SU-DHL-6 (cell line): Measurements from ENCODE around the gene KCNC4.
A peak's percentile ranks its signal among the peaks of the same experiment; 100 is the strongest.

Experiments used
- H2AFZ ChIP-seq: fragments of 200-600 bp; sonication (generic); 2 replicates; pipeline ENCODE4 v1.6.1; 2014; ENCODE audit warnings: low read depth, mild to moderate bottlenecking, moderate library complexity, mixed read lengths, antibody characterized with exemption, low read length; ENCODE audit not compliant: severe bottlenecking
- H3F3A ChIP-seq: fragments of 200-600 bp; shearing (Covaris generic); 2 replicates; pipeline ENCODE4 v1.6.0; 2016; ENCODE audit warnings: antibody characterized with exemption, mild to moderate bottlenecking; ENCODE audit not compliant: insufficient read depth
- H3K27ac ChIP-seq: fragments of 200-600 bp; sonication (generic); 2 replicates; pipeline ENCODE4 v1.5.1; 2016; ENCODE audit warnings: low read depth, mild to moderate bottlenecking, low read length, moderate library complexity, mixed read lengths
- H3K27me3 ChIP-seq: fragments of 200-600 bp; sonication (generic), shearing (Covaris generic); 2 replicates; pipeline ENCODE4 v1.6.0; 2014; ENCODE audit warnings: mild to moderate bottlenecking, low read length
- H3K36me3 ChIP-seq: fragments of 200-600 bp; sonication (generic); 2 replicates; pipeline ENCODE4 v1.6.1; 2014; ENCODE audit warnings: mild to moderate bottlenecking, low read length, mixed read lengths
- H3K4me2 ChIP-seq: fragments of 300-600, 200-600 bp; shearing (Covaris generic), sonication (generic); 2 replicates; pipeline ENCODE4 v1.6.0; 2014; ENCODE audit warnings: low read length, low read depth, mild to moderate bottlenecking; ENCODE audit not compliant: poor library complexity, severe bottlenecking
- H3K4me3 ChIP-seq: fragments of 200-600 bp; sonication (generic); 2 replicates; pipeline ENCODE4 v1.5.1; 2014; ENCODE audit warnings: antibody characterized with exemption, low read length, mild to moderate bottlenecking, mixed read lengths; ENCODE audit not compliant: insufficient read depth, poor library complexity, severe bottlenecking
- H3K79me2 ChIP-seq: fragments of 200-600 bp; sonication (generic); 2 replicates; pipeline ENCODE4 v1.6.1; 2014; ENCODE audit warnings: mild to moderate bottlenecking, low read length, moderate library complexity; ENCODE audit not compliant: insufficient read depth
- H3K9ac ChIP-seq: fragments of 200-600 bp; sonication (generic); 2 replicates; pipeline ENCODE4 v1.7.0; 2014; ENCODE audit warnings: mild to moderate bottlenecking, low read length
- H3K9me2 ChIP-seq: fragments of 200-600 bp; sonication (generic); replicated peaks from 2 replicates; pipeline ENCODE4 v1.6.1; 2014; ENCODE audit warnings: low read length; ENCODE audit not compliant: insufficient read depth
- H3K9me3 ChIP-seq: fragments of 200-600 bp; sonication (generic); 2 replicates; pipeline ENCODE4 v1.6.1; 2014; ENCODE audit warnings: low read length, mixed read lengths; ENCODE audit not compliant: insufficient read depth
- H4K20me1 ChIP-seq: fragments of 200-600 bp; sonication (generic); 2 replicates; pipeline ENCODE4 v1.6.1; 2014; ENCODE audit warnings: low read depth, mild to moderate bottlenecking, antibody characterized with exemption, low read length, moderate library complexity, mixed read lengths
- EZH2phosphoT487 ChIP-seq: fragments of 200-600 bp; sonication (generic), shearing (Covaris generic); conservative IDR thresholded peaks from 2 replicates; pipeline ENCODE4 v1.6.1; 2018; ENCODE audit warnings: mild to moderate bottlenecking, antibody characterized with exemption, low read length, moderate library complexity, mixed read lengths
- TF ChIP-seq, protein P1 (sequence below): fragments of 200-600 bp; sonication (generic); IDR thresholded peaks from one replicate; pipeline ENCODE4 v1.5.1; 2017; ENCODE audit warnings: antibody characterized with exemption, mild to moderate bottlenecking, low read length, moderate library complexity; ENCODE audit not compliant: insufficient read depth, poor library complexity, severe bottlenecking

Gene KCNC4

DNA sequence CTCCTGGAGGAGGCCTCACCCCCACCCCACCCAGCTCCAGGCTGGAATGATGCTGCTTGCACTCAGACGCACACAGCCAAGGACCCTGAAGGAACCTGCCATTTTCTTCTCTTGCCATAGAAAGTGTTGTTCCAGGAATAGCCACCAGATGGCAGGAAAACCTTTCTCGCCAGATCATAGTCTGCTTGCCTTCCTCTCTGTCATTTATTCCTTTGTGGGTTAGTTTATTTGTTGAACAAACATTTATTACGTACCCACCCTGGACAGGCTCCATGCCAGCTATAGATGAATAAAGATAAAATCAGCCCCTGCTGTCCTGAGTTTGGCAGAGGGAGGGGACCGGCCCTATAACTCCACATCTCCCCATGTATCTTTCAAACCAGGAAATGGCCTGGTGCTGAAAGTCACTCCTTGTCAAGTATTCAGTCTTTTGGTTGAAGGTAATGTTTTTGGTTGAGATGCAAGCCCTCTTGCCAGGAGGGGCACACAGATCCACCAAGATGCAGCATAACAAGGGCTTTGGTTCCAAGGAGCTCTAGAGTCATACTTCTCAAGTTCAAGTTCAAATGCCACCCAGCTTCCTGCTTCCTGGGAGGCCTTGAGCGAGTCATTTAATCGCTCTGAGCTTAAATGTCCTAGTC lies 7.0 kb upstream of the KCNC4 start:
- H3K27me3 ChIP-seq: no peaks in the 10 kb centered on the region
- TF ChIP-seq, protein P1, sequence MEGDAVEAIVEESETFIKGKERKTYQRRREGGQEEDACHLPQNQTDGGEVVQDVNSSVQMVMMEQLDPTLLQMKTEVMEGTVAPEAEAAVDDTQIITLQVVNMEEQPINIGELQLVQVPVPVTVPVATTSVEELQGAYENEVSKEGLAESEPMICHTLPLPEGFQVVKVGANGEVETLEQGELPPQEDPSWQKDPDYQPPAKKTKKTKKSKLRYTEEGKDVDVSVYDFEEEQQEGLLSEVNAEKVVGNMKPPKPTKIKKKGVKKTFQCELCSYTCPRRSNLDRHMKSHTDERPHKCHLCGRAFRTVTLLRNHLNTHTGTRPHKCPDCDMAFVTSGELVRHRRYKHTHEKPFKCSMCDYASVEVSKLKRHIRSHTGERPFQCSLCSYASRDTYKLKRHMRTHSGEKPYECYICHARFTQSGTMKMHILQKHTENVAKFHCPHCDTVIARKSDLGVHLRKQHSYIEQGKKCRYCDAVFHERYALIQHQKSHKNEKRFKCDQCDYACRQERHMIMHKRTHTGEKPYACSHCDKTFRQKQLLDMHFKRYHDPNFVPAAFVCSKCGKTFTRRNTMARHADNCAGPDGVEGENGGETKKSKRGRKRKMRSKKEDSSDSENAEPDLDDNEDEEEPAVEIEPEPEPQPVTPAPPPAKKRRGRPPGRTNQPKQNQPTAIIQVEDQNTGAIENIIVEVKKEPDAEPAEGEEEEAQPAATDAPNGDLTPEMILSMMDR: peak; percentile 61
- TF ChIP-seq EZH2phosphoT487: no peak
- H4K20me1 ChIP-seq: no peaks in the 10 kb centered on the region
- no peak overlapping the region for H3K27ac ChIP-seq
- H3F3A ChIP-seq: no peaks in the 10 kb centered on the region
- H3K4me2 ChIP-seq: no peak overlapping the region
- no peak overlapping the region for H3K4me3 ChIP-seq
- no peaks in the 10 kb centered on the region for H3K36me3 ChIP-seq
- H3K9ac ChIP-seq: 0 out of 2 replicates have a peak overlapping the region, but pooled peaks have one; percentile 1
- H3K9me2 ChIP-seq: no peaks in the 10 kb centered on the region
- peak overlapping the region; percentile 79 for H2AFZ ChIP-seq
- no peaks in the 10 kb centered on the region for H3K79me2 ChIP-seq
- no peaks in the 10 kb centered on the region for H3K9me3 ChIP-seq

DNA sequence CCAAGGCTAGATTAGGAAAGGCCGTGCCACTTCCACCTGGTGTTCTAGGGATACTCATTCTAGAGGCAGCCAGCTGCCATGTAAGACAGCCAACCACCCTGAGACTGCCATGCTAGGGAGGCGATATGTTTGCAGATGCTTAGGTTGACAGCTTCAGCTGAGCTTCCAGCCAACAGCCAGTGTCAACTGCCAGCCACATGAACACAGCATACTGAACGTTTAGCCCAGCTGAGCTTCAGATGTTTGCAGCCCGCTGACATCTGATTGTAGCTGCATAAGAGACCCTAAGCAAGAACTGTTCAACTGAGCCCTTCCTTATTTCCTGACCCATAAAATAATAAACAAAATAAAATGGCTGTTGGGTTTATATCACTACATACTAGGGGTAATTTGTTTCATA lies 5.0 kb upstream of the KCNC4 start:
- Histone ChIP-seq H4K20me1 (no peaks in the 10 kb centered on the region), H3K36me3 (no peaks in the 10 kb centered on the region), H3F3A (peaks cover 10% of the 10 kb centered on the region), H3K27me3 (no peaks in the 10 kb centered on the region), H3K79me2 (no peaks in the 10 kb centered on the region), H3K9me2 (no peaks in the 10 kb centered on the region), H3K27ac (no peak overlapping the region), H3K4me3 (no peak overlapping the region), H3K9ac (no peak overlapping the region), H2AFZ (no peak overlapping the region), H3K9me3 (no peaks in the 10 kb centered on the region), H3K4me2 (no peak overlapping the region)
- TF ChIP-seq, protein P1: no peak
- TF ChIP-seq EZH2phosphoT487: no peak

DNA sequence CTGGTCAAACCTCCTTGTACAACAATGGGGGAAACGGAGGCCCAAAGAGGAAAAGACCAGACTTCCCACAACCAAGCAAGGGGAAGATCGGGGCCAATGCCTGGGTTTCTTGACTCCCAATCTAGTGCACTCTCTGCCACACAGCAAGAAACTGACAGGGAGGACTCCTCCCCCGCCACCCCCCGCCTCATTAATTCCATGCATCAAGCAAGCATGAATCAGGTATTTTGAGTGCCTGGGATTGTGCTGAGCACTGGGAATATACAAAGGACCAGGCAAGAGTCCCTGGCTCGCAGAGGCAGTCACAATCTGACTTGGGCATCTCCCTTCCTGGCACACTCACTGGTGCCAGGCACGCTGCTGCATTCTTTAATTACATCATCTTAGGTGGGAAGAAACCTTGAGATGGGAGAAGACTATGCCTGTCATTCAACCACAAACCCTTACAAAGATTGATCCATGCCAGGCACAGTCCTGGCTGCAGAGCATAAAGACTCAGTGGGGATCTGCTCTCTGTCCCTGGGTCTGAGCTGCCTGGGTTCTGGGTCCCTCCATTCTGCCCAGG lies 4.4 kb upstream of the KCNC4 start:
- Histone ChIP-seq H3K27me3 (no peaks in the 10 kb centered on the region), H3K9me2 (no peaks in the 10 kb centered on the region), H3K9me3 (no peaks in the 10 kb centered on the region), H3K27ac (no peak overlapping the region), H3K79me2 (no peaks in the 10 kb centered on the region), H3K4me2 (no peak overlapping the region), H2AFZ (no peak overlapping the region), H3K36me3 (no peaks in the 10 kb centered on the region), H4K20me1 (no peaks in the 10 kb centered on the region), H3K9ac (no peak overlapping the region), H3F3A (peaks cover 10% of the 10 kb centered on the region), H3K4me3 (no peak overlapping the region)
- no peak for TF ChIP-seq EZH2phosphoT487
- TF ChIP-seq, protein P1: no peak
